HEK293 (cell line): Measurements from ENCODE around the gene ASIC4.

Experiments
- CTCF ChIA-PET: fragments of 350-600 bp; formaldehyde crosslinking; extraction: SDS; loops from one replicate; lab custom pipeline; 2021; ENCODE audit warnings: antibody characterized with exemption; lab: Yijun Ruan, JAX
- POLR2A ChIA-PET: fragments of 300-600 bp; formaldehyde crosslinking; extraction: SDS; loops from one replicate; lab custom pipeline; 2020; ENCODE audit warnings: antibody characterized with exemption, inconsistent platforms; lab: Yijun Ruan, JAX
- H3K27ac ChIP-seq: fragments of 200-500 bp; sonication (Bioruptor generic); 2 replicates; pipeline ENCODE4 v1.5.1; 2014; ENCODE audit warnings: low read depth, low read length, control low read depth, inconsistent platforms; ENCODE audit errors: extremely low read depth
- H3K36me3 ChIP-seq, 2 experiments: fragments of 200-500 bp in 1 of 2; sonication (Bioruptor generic) in 1 of 2; 1 replicate in 1 of 2; 2 replicates in 1 of 2; pipeline ENCODE4 v1.5.1; 2014 to 2017; ENCODE audit warnings: inconsistent platforms in 2 of 2, low read length in 2 of 2; ENCODE audit not compliant: control insufficient read depth in 2 of 2, insufficient read depth in 1 of 2
- H3K4me1 ChIP-seq: fragments of 200-500 bp; sonication (Bioruptor generic); 2 replicates; pipeline ENCODE4 v1.5.1; 2014; ENCODE audit warnings: mild to moderate bottlenecking, low read length, inconsistent platforms; ENCODE audit not compliant: control insufficient read depth, insufficient read depth
- H3K4me3 ChIP-seq: 2 replicates; pipeline ENCODE4 v1.5.1; 2011; ENCODE audit warnings: low read depth, mild to moderate bottlenecking, control low read depth, low read length, moderate library complexity
- H3K9me3 ChIP-seq: fragments of 200-500 bp; sonication (Bioruptor generic); 2 replicates; pipeline ENCODE4 v1.5.1; 2014; ENCODE audit warnings: low read depth, low read length, inconsistent platforms; ENCODE audit not compliant: control insufficient read depth, insufficient read depth
- CTCF ChIP-seq: fragments of 450-650 bp; formaldehyde crosslinking; IDR thresholded peaks from 2 replicates; pipeline ENCODE4 v1.5.1; 2016; ENCODE audit warnings: missing biosample characterization, missing genetic modification characterization
- PRDM10 ChIP-seq: fragments of 450-650 bp; formaldehyde crosslinking; IDR thresholded peaks from 2 replicates; pipeline ENCODE4 v1.5.1; 2016; ENCODE audit warnings: missing biosample characterization, missing genetic modification characterization
- SP2 ChIP-seq: fragments of 450-650 bp; formaldehyde crosslinking; IDR thresholded peaks from 2 replicates; pipeline ENCODE4 v1.5.1; 2016; ENCODE audit warnings: missing biosample characterization, missing genetic modification characterization
- ZNF10 ChIP-seq: fragments of 450-650 bp; formaldehyde crosslinking; IDR thresholded peaks from 2 replicates; pipeline ENCODE4 v1.5.1; 2017; ENCODE audit warnings: missing biosample characterization, missing genetic modification characterization
- ZNF175 ChIP-seq: fragments of 450-650 bp; formaldehyde crosslinking; IDR thresholded peaks from 2 replicates; pipeline ENCODE4 v1.5.1; 2016; ENCODE audit warnings: missing biosample characterization, missing genetic modification characterization
- ZNF354C ChIP-seq: fragments of 450-650 bp; formaldehyde crosslinking; IDR thresholded peaks from 2 replicates; pipeline ENCODE4 v1.5.1; 2016; ENCODE audit warnings: missing biosample characterization, missing genetic modification characterization, low read depth, borderline replicate concordance
- ZNF394 ChIP-seq: fragments of 450-650 bp; formaldehyde crosslinking; IDR thresholded peaks from 2 replicates; pipeline ENCODE4 v1.5.1; 2016; ENCODE audit warnings: missing biosample characterization, missing genetic modification characterization, mild to moderate bottlenecking, moderate library complexity, borderline replicate concordance
- ZNF423 ChIP-seq: fragments of 450-650 bp; formaldehyde crosslinking; IDR thresholded peaks from 2 replicates; pipeline ENCODE4 v1.5.1; 2016; ENCODE audit warnings: missing biosample characterization, missing genetic modification characterization
- ZNF473 ChIP-seq: fragments of 450-650 bp; formaldehyde crosslinking; IDR thresholded peaks from 2 replicates; pipeline ENCODE4 v1.5.1; 2017; ENCODE audit warnings: missing biosample characterization, missing genetic modification characterization
- ZNF549 ChIP-seq: fragments of 450-650 bp; IDR thresholded peaks from 2 replicates; pipeline ENCODE4 v1.5.1; 2018; ENCODE audit warnings: missing biosample characterization, missing genetic modification characterization, mild to moderate bottlenecking, inconsistent platforms, moderate library complexity
- ZNF558 ChIP-seq: fragments of 450-650 bp; formaldehyde crosslinking; IDR thresholded peaks from 2 replicates; pipeline ENCODE4 v1.5.1; 2016; ENCODE audit warnings: missing biosample characterization, missing genetic modification characterization
- ZNF600 ChIP-seq: fragments of 450-650 bp; formaldehyde crosslinking; IDR thresholded peaks from 2 replicates; pipeline ENCODE4 v1.5.1; 2016; ENCODE audit warnings: missing biosample characterization, missing genetic modification characterization
- ZNF76 ChIP-seq: fragments of 450-650 bp; formaldehyde crosslinking; IDR thresholded peaks from 2 replicates; pipeline ENCODE4; 2016; ENCODE audit warnings: low read depth, missing biosample characterization, missing genetic modification characterization, borderline replicate concordance
- ZNF768 ChIP-seq: fragments of 450-650 bp; formaldehyde crosslinking; IDR thresholded peaks from 2 replicates; pipeline ENCODE4 v1.5.1; 2018; ENCODE audit warnings: missing biosample characterization, mild to moderate bottlenecking, missing genetic modification characterization
- ZNF837 ChIP-seq: fragments of 450-650 bp; formaldehyde crosslinking; IDR thresholded peaks from 2 replicates; pipeline ENCODE4 v1.5.1; 2016; ENCODE audit warnings: missing biosample characterization, missing genetic modification characterization
- ZXDB ChIP-seq: fragments of 450-650 bp; formaldehyde crosslinking; IDR thresholded peaks from 2 replicates; pipeline ENCODE4 v1.5.1; 2016; ENCODE audit warnings: missing biosample characterization, missing genetic modification characterization

Gene ASIC4

GRCh38 chr2:219483451-219484342 is 30.6 kb upstream of the ASIC4 start:
- POLR2A ChIA-PET: interaction anchor here (1.3 kb wide), 1 partner anchor 14 kb away, joined by 3 read pairs; no protein-coding TSS in a partner anchor
- CTCF ChIA-PET: interaction anchor here (0.6 to 10.6 kb wide), 5 partner anchors 10 to 57 kb away, joined by 3 to 97 read pairs (median 6); a partner anchor contains a TSS

GRCh38 chr2:219484343-219485200 is 29.7 kb upstream of the ASIC4 start:
- Histone ChIP-seq H3K27ac (no peak overlapping the region), H3K4me3 (no peak overlapping the region), H3K4me1 (no peaks in the 10 kb centered on the region)
- POLR2A ChIA-PET: interaction anchor here (1.3 kb wide), 1 partner anchor 13 kb away, joined by 3 read pairs; no protein-coding TSS in a partner anchor
- TF ChIP-seq CTCF: no peak
- no peak for TF ChIP-seq ZNF76
- no peak for TF ChIP-seq ZNF600
- TF ChIP-seq ZNF768 (tag by site-specific recombination): no peak
- TF ChIP-seq ZNF837 (tag by site-specific recombination): no peak
- TF ChIP-seq ZNF558 (tag by site-specific recombination): no peak
- TF ChIP-seq ZNF549: no peak
- TF ChIP-seq ZNF175 (tag by site-specific recombination): no peak
- no peak for TF ChIP-seq ZNF10
- TF ChIP-seq, all 188 proteins: peak for 0
- CTCF ChIA-PET: interaction anchor here (0.6 to 10.6 kb wide), 4 partner anchors 8 to 44 kb away, joined by 6 to 97 read pairs (median 25); a partner anchor contains a TSS
- H3K9me3 ChIP-seq: no peaks in the 10 kb centered on the region
- H3K36me3 ChIP-seq: peaks cover 0 to 15% of the 10 kb centered on the region in 2 experiments; a peak in 1 of 3 replicates

More at GRCh38 chr2:219483451-219484342, 30.6 kb upstream of the ASIC4 start:
- Histone ChIP-seq H3K4me1 (no peaks in the 10 kb centered on the region), H3K9me3 (no peaks in the 10 kb centered on the region), H3K27ac (no peak overlapping the region), H3K4me3 (no peak overlapping the region), H3K36me3 (peaks cover 0 to 15% of the 10 kb centered on the region in 2 experiments; a peak in 1 of 3 replicates)
- TF ChIP-seq ZNF394 (tag by site-specific recombination) (no peak), ZXDB (tag by site-specific recombination) (no peak), ZNF423 (tag by site-specific recombination) (no peak), ZNF473 (tag by site-specific recombination) (no peak), SP2 (tag by site-specific recombination) (no peak), ZNF354C (no peak), PRDM10 (no peak)
